ENCODE measurements around the gene PDRG1. TPM values are rescaled to one million over a fixed set of nuclear protein-coding genes. Genes with fewer than 3 reads are reported as not detected.

The PDRG1 gene
- polyA plus RNA-seq, 1 donor from 2014 or later = 50.6 TPM

DNA sequence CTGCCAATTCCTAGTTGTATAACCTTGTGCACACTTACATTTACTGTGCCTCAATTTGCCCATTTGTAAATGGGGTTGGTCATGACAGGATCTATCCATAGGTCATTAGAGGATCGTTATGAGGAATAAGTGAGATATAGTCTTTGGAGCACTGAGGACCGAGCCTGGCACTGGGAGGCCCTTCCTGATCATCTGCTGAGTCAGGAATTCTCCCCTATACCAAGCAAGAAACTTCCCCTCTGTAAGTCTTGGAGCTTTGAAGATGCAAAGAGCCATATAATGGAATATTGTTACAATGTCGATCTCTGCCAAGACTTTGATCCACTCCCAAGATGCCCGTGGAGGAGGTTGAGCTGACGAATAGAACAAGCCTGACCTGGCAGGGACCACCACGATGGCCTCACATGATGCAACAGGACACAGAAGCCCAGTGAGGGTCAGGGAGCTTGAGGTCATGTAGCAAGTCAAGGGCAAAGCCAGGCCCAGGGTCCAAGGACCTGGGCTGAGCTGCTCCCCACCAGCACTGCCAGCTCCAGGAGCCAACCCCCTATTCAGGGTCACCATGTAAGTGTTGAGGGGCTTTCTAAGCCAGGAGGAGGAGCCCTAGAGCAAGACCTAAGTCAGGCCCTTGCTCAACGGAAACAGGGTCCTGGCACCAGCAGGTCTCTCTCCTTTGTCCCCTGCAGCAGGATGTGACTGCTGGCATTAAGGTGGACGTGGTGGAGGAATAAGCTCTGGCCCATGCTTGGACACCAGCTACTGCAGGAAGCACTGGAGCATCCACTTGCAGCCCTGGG lies 16.7 kb downstream of the PDRG1 start:
- Histone ChIP-seq H3K4me2 (ENCODE audit: low read length) (no peak overlapping the region), H3K9me3 (ENCODE audit: low read length) (no peaks in the 10 kb centered on the region), H3K27me3 (ENCODE audit: insufficient read depth, low read depth, low read length) (no peaks in the 10 kb centered on the region), H3F3A (ENCODE audit: insufficient read depth, low read length, poor library complexity, severe bottlenecking) (no peaks in the 10 kb centered on the region), H3K36me3 (ENCODE audit: insufficient read depth, low read length) (no peaks in the 10 kb centered on the region), H3K9me2 (ENCODE audit: insufficient read depth, low read length) (no peaks in the 10 kb centered on the region), H3K79me2 (replicated peaks; ENCODE audit: insufficient read depth, low read length) (no peaks in the 10 kb centered on the region), H4K20me1 (ENCODE audit: insufficient read depth) (no peaks in the 10 kb centered on the region), H3K4me3 (ENCODE audit: low read length) (no peak overlapping the region), H2AFZ (ENCODE audit: low read depth, low read length) (no peak overlapping the region), H3K27ac (ENCODE audit: low read length) (no peak overlapping the region), H3K9ac (ENCODE audit: low read length) (no peak overlapping the region)
- TF ChIP-seq EP300 (conservative IDR thresholded peaks at IDR 0.05; ENCODE audit: poor library complexity, severe bottlenecking) (no peak), POLR2AphosphoS5 (IDR thresholded peaks at IDR 0.05) (no peak), CTCF (IDR thresholded peaks at IDR 0.05; ENCODE audit: poor library complexity, severe bottlenecking) (no peak), EZH2 (IDR thresholded peaks at IDR 0.05; ENCODE audit: borderline replicate concordance, insufficient read depth, low read length, poor library complexity, severe bottlenecking) (no peak), RAD21 (conservative IDR thresholded peaks at IDR 0.05) (no peak), SMC3 (conservative IDR thresholded peaks at IDR 0.05; ENCODE audit: poor library complexity) (no peak), TAF1 (IDR thresholded peaks at IDR 0.05; ENCODE audit: low read depth) (no peak), MXI1 (conservative IDR thresholded peaks at IDR 0.05; ENCODE audit: poor library complexity, severe bottlenecking) (no peak)
- TF ChIP-seq, protein P1, sequence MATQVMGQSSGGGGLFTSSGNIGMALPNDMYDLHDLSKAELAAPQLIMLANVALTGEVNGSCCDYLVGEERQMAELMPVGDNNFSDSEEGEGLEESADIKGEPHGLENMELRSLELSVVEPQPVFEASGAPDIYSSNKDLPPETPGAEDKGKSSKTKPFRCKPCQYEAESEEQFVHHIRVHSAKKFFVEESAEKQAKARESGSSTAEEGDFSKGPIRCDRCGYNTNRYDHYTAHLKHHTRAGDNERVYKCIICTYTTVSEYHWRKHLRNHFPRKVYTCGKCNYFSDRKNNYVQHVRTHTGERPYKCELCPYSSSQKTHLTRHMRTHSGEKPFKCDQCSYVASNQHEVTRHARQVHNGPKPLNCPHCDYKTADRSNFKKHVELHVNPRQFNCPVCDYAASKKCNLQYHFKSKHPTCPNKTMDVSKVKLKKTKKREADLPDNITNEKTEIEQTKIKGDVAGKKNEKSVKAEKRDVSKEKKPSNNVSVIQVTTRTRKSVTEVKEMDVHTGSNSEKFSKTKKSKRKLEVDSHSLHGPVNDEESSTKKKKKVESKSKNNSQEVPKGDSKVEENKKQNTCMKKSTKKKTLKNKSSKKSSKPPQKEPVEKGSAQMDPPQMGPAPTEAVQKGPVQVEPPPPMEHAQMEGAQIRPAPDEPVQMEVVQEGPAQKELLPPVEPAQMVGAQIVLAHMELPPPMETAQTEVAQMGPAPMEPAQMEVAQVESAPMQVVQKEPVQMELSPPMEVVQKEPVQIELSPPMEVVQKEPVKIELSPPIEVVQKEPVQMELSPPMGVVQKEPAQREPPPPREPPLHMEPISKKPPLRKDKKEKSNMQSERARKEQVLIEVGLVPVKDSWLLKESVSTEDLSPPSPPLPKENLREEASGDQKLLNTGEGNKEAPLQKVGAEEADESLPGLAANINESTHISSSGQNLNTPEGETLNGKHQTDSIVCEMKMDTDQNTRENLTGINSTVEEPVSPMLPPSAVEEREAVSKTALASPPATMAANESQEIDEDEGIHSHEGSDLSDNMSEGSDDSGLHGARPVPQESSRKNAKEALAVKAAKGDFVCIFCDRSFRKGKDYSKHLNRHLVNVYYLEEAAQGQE (IDR thresholded peaks at IDR 0.05; ENCODE audit: borderline replicate concordance) = no peak

DNA sequence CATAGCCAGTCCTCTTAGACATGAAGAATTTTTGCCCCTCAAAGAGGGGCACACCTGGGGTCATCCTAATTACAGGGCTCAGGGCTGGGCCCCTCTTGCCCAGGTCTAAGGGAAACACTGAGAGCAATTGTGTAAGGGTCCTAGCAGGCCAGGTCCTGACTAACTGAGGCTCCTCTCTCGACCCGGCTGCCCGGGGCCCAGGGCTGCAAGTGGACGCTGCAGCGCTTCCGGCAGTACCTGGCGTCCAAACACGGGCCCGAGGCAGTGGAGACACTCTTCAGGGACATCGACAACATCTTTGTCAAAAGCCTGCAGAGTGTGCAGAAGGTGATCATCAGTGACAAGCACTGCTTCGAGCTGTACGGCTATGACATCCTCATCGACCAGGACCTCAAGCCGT lies 17.4 kb downstream of the PDRG1 start:
- Histone ChIP-seq H3K9ac (ENCODE audit: low read length) (no peak overlapping the region), H3K79me2 (replicated peaks; ENCODE audit: insufficient read depth, low read length) (no peaks in the 10 kb centered on the region), H3K9me2 (ENCODE audit: insufficient read depth, low read length) (no peaks in the 10 kb centered on the region), H3K4me2 (ENCODE audit: low read length) (no peak overlapping the region), H3K27ac (ENCODE audit: low read length) (no peak overlapping the region), H4K20me1 (ENCODE audit: insufficient read depth) (no peaks in the 10 kb centered on the region), H3K36me3 (ENCODE audit: insufficient read depth, low read length) (no peaks in the 10 kb centered on the region), H3K27me3 (ENCODE audit: insufficient read depth, low read depth, low read length) (no peaks in the 10 kb centered on the region), H2AFZ (ENCODE audit: low read depth, low read length) (no peak overlapping the region), H3F3A (ENCODE audit: insufficient read depth, low read length, poor library complexity, severe bottlenecking) (no peaks in the 10 kb centered on the region), H3K9me3 (ENCODE audit: low read length) (no peaks in the 10 kb centered on the region), H3K4me3 (ENCODE audit: low read length) (no peak overlapping the region)
- TF ChIP-seq, protein P1 (IDR thresholded peaks at IDR 0.05; ENCODE audit: borderline replicate concordance) = no peak
- no peak for TF ChIP-seq POLR2AphosphoS5 (IDR thresholded peaks at IDR 0.05)
- no peak for TF ChIP-seq SMC3 (conservative IDR thresholded peaks at IDR 0.05; ENCODE audit: poor library complexity)
- TF ChIP-seq RAD21 (conservative IDR thresholded peaks at IDR 0.05) = no peak
- TF ChIP-seq MXI1 (conservative IDR thresholded peaks at IDR 0.05; ENCODE audit: poor library complexity, severe bottlenecking) = no peak
- TF ChIP-seq EP300 (conservative IDR thresholded peaks at IDR 0.05; ENCODE audit: poor library complexity, severe bottlenecking) = no peak
- no peak for TF ChIP-seq EZH2 (IDR thresholded peaks at IDR 0.05; ENCODE audit: borderline replicate concordance, insufficient read depth, low read length, poor library complexity, severe bottlenecking)
- TF ChIP-seq TAF1 (IDR thresholded peaks at IDR 0.05; ENCODE audit: low read depth) = no peak
- no peak for TF ChIP-seq CTCF (IDR thresholded peaks at IDR 0.05; ENCODE audit: poor library complexity, severe bottlenecking)
